Duodenal mucosa (tissue), 2 donors: Measurements from ENCODE around the gene MARCHF7.

Source experiments
- H3K27ac ChIP-seq: one replicate; pipeline ENCODE4 v1.7.0; 2013; ENCODE audit warnings: low read depth, low read length
- H3K27me3 ChIP-seq, 2 donors: one replicate each; pipeline ENCODE4 v1.7.0; 2013; ENCODE audit warnings: low read length in 2 of 2, control low read depth in 1 of 2; ENCODE audit not compliant: insufficient read depth in 2 of 2, control insufficient read depth in 1 of 2
- H3K36me3 ChIP-seq, 2 donors: one replicate each; pipeline ENCODE4 v1.7.0; 2013; ENCODE audit warnings: low read length in 2 of 2, control low read depth in 1 of 2; ENCODE audit not compliant: insufficient read depth in 2 of 2, control insufficient read depth in 1 of 2
- H3K4me1 ChIP-seq, 2 donors: one replicate each; pipeline ENCODE4 v1.7.0; 2013; ENCODE audit warnings: low read length in 2 of 2, control low read depth in 1 of 2; ENCODE audit not compliant: insufficient read depth in 2 of 2, control insufficient read depth in 1 of 2
- H3K4me3 ChIP-seq, 2 donors: one replicate each; pipeline ENCODE4 v1.7.0; 2013; ENCODE audit warnings: low read length in 2 of 2, low read depth in 1 of 2
- H3K9ac ChIP-seq, 2 donors: one replicate each; pipeline ENCODE4 v1.7.0; 2013; ENCODE audit warnings: low read length in 2 of 2, low read depth in 1 of 2
- H3K9me3 ChIP-seq, 2 donors: one replicate each; pipeline ENCODE4 v1.7.0; 2013; ENCODE audit warnings: low read length in 2 of 2, control low read depth in 1 of 2; ENCODE audit not compliant: control insufficient read depth in 1 of 2

MARCHF7 gene

DNA sequence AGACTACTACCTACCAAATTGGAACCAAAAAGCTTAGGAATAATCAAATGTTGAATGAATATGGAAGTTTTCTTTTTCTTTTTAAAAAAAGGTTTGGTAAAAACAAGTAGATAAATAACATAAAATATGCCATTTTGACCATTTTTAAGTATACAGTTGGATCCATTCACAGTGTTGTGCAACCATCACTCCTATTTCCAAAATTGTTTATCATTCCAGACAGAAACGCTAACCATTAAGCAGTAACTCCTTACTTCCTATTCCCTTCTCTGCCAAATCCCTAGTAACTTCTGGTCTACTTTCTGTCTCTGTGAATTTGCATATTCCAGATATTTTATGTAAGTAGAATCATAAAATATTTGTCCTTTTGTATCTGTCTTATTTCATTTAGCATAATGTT, 45.9 kb downstream of the MARCHF7 start:
- Histone ChIP-seq H3K36me3 (peaks cover 18 to 71% of the 10 kb centered on the region in 2 donors), H3K9me3 (no peaks in the 10 kb centered on the region)

DNA sequence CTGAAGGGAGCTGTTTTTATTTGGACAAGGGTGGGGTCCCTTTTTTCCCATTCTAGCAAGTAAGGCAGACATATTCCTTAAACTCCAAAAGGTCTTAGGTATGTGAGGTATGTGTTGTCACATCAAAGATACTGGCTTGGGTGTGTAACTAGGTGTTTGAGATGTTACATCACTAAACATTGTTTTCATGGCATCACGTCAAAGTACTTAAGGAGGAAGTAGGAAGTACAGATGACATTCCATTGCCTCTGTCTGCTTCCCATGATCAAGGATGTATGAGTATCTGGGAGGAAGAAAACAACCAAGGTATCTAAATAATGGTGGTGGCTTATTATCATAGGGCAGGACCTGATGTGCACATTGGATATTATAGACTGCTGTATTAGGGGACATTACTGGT, 46.4 kb downstream of the MARCHF7 start:
- peaks cover 18 to 72% of the 10 kb centered on the region in 2 donors for H3K36me3 ChIP-seq
- no peak overlapping the region for H3K27ac ChIP-seq
- H3K9ac ChIP-seq: no peak overlapping the region

More for the DNA sequence above, 45.9 kb downstream of the MARCHF7 start:
- Histone ChIP-seq H3K27me3 (no peaks in the 10 kb centered on the region), H3K4me1 (no peaks in the 10 kb centered on the region), H3K27ac (no peak overlapping the region), H3K4me3 (no peak overlapping the region), H3K9ac (no peak overlapping the region)

DNA sequence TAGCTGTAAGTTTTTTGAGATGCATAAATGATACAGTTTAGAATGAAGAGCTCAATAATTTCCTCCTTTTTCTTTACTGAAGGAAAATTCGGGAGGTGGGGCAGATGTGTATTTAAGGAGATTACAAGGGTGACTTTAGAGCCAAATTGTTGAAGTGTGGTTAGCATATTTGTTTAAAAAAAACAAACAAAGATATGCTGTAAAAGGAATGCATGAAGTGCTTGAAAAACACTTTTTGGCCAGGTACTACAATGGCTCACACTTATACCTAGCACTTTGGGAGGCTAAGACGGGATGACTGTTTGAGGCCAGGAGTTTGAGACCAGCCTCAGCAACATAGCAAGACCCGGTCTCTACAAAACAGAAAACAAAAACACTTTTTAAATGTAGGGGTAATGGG, 47.3 kb downstream of the MARCHF7 start:
- no peak overlapping the region for H3K9ac ChIP-seq
- no peaks in the 10 kb centered on the region for H3K4me1 ChIP-seq
- H3K27ac ChIP-seq: no peak overlapping the region
- H3K27me3 ChIP-seq: no peaks in the 10 kb centered on the region
- H3K36me3 ChIP-seq: peaks cover 18 to 66% of the 10 kb centered on the region in 2 donors
- H3K9me3 ChIP-seq: no peaks in the 10 kb centered on the region
- H3K4me3 ChIP-seq: no peak overlapping the region

More for the DNA sequence above, 46.4 kb downstream of the MARCHF7 start:
- Histone ChIP-seq H3K4me3 (no peak overlapping the region), H3K9me3 (no peaks in the 10 kb centered on the region), H3K4me1 (no peaks in the 10 kb centered on the region), H3K27me3 (no peaks in the 10 kb centered on the region)

DNA sequence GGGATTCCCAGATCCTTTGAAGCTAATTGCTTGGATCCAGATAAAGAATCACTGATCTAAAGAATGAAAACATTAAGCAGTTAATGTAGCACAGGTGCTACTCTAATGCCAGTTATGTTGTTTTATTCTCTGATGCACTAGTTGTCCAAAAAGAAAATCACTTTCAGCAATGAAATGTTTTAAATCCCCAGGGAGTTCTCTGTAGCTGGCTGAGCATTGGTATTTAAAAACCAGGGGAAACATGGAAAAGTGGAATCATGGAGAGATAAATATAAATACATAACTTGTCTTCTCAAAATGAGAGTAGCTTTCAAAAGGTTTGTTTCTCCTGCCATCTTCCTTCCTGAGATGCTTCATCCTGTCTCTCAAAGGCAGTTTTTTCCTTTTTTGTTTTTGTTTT, 48.0 kb downstream of the MARCHF7 start:
- H3K9me3 ChIP-seq: no peaks in the 10 kb centered on the region
- no peak overlapping the region for H3K27ac ChIP-seq
- H3K27me3 ChIP-seq: no peaks in the 10 kb centered on the region
- H3K4me1 ChIP-seq: no peaks in the 10 kb centered on the region
- no peak overlapping the region for H3K9ac ChIP-seq
- no peak overlapping the region for H3K4me3 ChIP-seq
- peaks cover 18 to 65% of the 10 kb centered on the region in 2 donors for H3K36me3 ChIP-seq

DNA sequence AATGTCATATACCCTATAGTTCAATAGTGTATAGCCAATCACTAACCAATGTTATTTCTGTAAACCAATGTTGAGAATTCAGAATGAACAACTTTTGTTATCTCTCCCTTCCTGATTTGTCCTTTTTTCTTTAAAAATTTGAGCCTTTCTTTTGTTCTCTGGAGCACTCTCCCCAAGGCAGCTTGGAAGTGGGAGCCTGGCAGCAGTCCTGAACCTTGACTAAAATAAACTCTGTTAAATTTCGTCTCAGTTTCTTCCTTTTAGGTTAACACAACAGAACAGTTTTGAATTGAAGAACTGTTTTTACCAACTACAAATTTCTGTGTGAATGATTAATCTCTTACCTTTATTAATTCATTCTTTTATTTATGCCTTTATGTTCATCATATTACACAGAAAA, 49.8 kb downstream of the MARCHF7 start:
- Histone ChIP-seq H3K27ac (no peak overlapping the region), H3K36me3 (peaks cover 22 to 62% of the 10 kb centered on the region in 2 donors), H3K4me1 (no peaks in the 10 kb centered on the region)

More for the DNA sequence above, 49.8 kb downstream of the MARCHF7 start:
- Histone ChIP-seq H3K9me3 (no peaks in the 10 kb centered on the region), H3K27me3 (no peaks in the 10 kb centered on the region), H3K9ac (no peak overlapping the region), H3K4me3 (no peak overlapping the region)
